HG02642 (cell line): ENCODE results near the gene CDH13.

Experiments used
- ATAC-seq: cut with Tn5 transposase; IDR thresholded peaks from one replicate; pipeline ENCODE4 v1.9.1; 2021; ENCODE audit warnings: mild to moderate bottlenecking; ENCODE audit not compliant: unreplicated experiment, poor library complexity

The CDH13 gene

DNA sequence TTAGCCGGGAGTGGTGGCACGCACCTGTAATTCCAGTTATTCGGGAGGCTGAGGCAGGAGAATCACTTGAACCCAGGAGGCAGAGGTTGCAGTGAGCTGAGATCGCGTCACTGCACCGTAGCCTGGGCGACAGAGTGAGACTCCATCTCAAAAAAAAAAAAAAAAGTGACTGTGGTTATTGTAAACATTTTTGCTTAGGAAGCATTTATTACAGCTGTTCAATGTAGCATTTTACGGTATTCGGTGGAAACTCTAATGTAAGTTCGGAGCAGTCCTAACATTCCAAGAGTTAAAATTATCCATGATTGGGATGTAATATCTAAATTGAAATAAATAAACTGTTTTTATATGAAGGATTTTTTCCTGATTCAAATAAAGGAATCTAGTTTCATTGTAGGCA is 926.2 kb downstream of the CDH13 start:
- no peak for ATAC-seq

DNA sequence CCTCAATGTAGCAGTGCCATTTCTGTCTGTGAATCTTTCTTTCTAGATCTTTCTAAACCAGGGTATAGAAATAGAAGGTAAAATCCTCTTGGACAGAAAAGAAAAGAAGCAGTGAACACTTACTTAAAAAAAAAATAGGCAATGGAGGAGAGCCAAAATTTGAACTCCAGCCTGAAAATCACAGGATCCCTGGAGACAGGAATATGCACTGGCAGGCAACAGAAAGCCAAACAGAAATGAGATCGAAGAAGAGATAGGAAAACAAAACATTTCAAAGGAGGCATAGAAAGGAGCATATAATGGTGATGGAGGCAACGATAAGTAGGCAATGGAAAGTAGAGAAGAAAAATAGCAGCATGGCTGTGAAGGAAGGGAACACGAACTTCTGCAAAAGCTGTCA is 927.3 kb downstream of the CDH13 start:
- no peak for ATAC-seq

DNA sequence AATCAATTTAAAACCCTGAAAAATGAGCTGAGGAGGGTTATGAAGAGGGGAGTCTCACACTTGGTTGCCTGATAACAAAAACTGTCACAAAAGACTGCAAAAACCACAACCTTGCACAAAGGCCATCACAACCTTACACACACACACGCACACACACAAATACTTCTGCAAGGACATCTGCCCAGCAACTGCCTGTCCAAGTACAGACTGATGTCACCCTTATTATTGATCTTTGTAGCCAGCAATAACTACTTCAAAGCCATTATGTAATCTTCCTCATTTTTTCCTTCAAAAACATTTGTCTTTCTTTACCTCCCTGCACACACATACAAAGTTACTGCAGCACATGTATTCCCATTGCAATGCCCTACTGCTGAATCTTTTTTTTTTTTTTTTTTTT is 927.8 kb downstream of the CDH13 start:
- no peak for ATAC-seq

DNA sequence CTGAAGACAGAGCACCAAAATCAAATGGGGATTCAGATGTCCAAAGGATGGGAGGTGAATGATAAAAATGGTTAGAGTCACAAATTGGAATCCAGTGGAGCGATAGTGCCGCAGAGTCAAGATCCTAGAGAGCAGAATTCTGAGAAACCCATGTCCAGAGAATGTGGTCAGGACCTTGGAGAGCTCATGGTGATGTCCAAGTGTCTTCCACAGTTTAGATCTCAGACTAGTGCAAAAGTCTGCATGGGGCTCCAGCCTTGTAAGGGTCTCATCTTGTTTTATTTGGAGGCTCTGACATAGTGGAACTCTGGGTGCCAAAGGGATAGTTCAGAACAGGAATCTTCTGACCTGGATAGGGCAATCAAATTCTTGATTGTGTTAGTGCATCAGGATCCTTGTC is 935.1 kb downstream of the CDH13 start:
- ATAC-seq: no peak

DNA sequence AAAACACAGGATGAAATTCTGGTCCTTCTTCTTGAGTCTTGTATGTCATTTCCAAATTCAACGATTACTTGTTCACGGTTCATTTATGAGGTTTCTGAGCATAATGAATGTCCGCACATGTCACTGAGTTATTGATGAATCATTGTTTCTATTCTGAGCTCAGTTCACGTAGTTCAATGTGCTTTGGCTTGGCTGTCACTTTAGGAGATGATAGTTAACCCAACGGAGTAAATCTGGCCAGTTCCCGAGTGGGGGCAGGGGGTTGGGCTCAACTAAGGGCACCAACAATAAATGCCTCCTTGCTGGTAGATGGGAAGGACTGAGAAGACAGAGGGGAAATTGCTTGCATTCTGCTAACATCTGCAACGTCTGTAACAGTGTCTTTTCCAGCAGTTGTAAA is 941.6 kb downstream of the CDH13 start:
- ATAC-seq: no peak

DNA sequence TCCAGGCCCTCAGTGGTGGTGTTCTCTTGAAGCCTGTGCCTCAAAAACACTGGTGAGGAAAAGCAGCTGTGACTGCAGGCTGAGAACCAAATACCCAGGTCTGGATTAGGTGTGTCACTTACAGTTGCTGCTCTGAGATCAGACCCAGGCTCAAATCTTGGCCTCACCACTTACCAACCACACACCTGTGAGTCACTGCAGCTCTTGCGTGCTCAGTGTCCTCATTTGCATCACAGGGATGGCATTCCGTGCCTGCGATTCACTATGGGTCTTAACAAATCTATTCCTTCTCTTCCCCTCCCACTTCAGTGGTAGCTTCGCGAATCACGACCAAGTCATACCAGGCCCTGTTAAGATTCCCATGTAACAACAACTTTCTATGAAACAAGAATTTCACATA is 947.6 kb downstream of the CDH13 start:
- ATAC-seq: no peak

DNA sequence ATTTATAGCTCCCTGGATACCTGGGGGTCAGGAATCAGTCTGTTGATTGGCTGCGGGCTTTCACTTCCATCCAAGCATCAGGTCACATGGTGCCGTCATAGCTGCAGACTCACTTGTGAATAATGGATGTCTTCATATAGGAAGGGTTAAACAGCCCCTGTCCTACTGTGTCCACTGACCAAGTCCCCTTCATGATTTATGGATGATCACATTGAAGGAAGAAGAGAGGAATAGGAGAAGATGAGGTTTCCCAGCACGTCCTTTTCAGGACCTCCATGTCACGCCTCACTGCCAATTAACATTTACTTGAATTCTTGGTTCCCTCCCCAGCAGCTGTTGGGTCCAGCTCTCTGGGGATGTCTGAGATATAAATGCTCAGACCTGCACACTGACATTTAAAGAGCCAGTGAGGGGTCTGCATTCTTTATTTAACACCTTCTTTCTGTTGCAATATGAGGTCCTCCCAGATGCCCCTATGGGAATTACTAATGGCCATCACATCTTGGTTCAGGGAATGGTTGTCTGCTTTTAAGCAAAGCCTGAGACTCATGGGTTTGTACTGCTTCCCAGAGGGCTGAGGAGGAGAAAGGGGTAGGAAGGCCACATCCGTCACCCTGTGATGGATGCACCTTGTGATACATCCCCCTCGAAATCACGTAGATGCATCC is 950.4 kb downstream of the CDH13 start:
- ATAC-seq: no peak

DNA sequence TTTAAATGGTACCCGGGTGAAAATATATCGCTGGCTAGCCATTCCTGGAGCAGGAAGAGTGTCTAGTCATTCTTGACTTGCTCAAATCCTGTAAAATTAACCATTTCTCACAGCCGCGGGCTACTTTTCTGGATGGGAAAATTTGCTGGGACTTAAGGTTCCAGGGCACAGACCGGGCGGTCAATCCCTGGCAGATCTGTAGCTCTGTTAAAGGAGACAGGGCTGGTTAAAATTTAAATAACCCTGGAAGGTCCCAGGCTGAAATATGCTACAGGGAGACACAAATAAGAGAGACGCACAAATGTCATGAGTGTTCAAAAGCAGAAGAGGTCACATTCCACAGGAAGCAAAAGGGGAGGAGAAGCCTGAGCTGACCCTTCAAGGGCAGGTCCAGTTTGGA is 951.4 kb downstream of the CDH13 start:
- ATAC-seq: no peak

DNA sequence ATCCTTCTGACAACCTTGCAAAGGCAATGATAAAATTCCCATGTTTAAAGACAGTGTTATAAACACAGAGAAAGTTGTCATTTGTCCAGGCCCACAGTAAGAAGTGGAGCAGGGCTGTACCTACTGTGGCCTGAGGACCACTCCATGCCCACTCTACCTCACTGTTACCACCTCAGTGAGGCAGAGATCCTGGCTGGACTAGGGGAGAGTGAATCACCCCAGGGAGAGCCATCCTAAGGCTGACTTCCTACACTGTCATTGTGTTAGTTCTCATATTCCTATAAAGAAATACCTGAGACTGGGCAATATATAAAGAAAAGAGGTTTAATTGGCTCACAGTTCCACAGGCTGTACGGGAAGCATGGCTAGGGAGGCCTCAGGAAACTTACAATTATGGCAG is 952.3 kb downstream of the CDH13 start:
- ATAC-seq: no peak

DNA sequence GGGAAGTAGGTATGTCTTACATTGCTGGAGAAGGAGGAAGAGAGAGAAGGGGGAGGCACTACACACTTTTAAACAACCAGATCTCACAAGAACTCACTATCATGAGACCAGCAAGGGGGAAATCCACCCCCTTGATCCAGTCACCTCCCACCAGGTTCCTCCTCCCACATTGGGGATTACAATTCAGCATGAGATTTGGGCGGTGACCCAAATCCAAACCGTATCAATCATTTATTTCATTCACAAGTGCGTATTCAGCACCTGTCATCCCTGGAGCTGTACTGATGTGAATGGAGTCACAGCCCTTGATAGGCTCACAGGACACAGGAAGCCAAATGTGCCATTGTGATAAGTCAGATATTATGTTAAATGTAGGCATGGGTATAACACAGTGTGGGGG is 952.7 kb downstream of the CDH13 start:
- ATAC-seq: no peak

DNA sequence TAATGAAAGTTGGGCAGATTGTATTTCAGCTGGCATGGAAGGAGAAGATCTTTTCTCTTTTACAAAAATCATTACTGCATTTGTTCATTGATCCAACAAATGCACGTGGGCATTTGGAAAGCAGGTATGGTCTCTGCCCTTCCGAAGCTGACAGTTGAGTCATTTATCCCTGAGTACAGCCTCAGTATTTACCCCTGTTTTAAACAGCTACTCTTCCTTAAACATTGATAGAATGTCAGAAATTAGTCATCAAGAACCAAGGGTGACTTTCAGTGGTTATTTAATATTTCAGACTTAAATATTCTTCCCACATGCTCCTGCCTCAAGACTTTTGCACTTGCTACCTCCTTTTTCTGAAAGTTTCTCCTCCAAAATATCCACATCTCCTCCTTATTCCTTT is 954.3 kb downstream of the CDH13 start:
- ATAC-seq: no peak

DNA sequence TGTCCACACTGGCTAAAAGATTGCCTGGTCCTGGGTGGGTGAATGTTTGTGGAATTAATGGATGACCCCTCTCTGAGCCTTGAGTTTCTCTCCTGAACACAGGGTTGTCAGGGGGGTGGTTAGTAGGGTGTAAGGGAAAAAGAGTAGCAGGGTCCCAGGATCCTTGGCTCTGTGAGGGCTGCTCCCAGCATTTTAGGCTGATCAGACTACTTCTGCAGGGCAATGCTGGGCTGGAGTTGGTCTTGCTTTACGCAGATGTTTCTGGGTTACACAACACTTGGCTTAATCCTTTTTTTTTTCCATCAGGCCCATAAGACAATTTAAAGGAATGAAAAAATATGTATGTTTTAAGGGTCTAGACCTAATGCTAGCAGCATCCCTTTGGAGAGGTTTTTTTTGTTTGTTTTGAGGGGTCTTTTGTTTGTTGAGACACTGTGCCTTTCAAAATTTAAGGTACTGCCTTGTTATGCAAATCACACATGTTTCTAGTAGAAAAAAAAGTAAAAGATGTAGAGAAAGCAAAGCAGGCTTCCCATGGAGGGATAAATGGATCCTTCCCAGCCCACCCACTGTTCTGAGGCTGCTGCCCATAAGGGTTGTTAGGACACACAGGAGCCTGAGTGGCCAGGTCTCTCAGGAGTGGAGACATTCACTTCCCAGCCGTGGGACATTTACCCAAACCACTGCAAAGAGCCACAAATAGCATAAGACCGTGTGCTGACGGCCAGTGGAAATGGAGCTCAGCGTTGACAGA is 955.4 kb downstream of the CDH13 start:
- ATAC-seq: no peak

DNA sequence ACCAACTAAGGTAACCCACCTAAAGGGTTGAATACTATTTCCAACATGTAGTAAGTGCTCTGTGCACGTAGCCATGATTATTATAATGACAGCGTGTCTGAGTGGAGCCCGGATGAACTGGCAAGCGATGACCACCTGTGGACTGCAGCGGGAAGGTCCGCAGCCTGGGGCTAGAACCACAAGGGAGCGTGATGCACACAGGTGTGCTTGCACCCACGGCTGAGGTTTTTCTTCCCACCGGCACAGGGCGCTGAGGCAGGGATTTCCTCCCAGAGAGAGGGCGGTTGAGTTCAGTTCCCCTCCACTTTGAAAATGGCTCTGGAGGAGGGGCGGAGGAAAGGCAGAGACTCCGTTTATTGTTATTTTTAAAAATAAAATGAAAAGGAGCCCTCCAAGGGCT is 959.3 kb downstream of the CDH13 start:
- ATAC-seq: no peak

DNA sequence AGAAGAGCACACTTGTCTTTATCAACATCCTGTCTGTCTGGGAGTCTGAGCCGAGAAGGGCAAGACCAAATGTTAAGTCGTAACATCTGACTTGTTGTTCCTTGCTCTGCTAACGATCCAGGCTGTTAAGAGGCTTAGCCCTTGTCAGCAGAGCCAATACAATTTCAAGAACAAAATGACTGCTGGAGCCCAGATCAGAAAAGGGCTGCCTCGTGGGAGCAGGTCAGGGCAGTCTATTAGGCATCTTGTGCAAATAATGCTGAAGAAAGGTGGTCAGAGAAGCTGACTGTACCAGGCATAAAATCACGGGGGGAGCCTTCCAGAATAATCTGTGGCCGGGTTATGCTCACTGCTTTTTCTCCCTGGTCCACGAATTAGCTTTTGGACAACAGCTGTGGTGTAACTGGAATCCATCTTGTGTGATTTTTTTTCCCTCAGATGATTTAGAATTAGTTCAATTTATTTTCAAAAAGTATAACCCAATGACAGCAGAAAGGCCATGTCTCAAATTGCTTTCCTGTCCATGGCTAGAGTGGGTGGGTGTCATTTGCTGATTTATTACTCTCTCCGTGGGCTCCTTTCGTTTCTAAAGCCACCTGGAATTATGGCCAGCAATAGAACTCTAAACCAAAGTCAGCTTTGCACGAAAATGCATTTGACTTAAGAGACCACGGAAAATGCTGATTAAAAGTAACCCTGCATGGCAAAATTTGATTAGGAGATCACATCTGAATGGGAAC is 959.9 kb downstream of the CDH13 start:
- ATAC-seq: no peak

DNA sequence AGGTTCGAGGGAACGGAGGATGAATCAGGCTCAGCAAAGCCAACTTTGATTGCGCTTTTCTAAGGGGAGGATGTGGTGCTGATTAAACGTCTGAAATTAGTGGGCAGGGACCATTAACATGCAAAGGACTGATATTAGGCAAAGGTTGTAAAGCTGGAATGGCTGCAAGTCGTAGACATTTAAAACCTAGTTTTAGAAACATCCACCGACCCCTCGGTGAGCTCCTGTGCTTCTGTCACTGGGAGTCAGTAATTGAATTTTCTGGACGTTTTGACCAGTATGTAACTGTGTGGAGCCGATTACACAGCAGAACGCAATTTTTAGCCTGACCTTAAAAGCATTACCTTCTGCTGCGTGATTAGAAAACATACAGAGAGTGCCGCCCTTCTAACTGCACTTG is 960.4 kb downstream of the CDH13 start:
- no peak for ATAC-seq

DNA sequence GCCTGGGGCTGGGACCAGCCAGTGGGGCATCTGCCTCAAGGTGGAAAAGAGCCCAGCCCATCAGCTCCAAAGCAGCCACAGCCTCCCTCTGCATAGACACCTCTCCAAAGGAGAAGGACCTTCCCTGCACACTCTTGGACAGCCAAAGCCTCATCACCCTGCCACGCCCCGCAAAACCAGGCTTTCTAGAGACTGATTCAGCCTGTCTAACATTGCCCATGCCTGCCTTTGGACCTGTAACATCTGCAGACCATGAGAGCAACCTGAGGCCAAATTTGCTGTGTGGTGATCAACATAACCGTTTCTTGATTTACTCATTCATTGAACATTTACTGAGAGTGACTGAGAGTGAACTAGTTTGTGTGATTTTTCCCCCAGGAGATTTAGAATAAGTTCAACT is 961.3 kb downstream of the CDH13 start:
- no peak for ATAC-seq

DNA sequence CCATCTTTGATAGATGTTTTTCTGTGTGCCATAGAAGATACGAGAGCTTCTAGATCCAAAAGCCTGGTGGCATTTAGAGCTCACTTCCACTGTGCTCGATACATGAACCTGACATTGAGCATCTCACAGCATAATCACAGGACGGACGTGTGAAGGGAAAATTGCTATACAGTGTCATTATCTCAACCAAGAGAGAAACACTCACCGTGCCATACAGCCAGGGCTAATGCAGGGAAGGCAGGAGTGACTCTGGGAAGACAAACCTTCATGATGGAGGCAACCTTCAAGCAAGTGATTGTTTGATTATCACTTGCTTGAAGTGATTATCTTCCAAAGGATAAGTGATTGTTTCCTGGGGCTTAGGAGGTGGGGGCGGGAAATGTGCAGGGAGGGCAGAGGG is 962.8 kb downstream of the CDH13 start:
- no peak for ATAC-seq

DNA sequence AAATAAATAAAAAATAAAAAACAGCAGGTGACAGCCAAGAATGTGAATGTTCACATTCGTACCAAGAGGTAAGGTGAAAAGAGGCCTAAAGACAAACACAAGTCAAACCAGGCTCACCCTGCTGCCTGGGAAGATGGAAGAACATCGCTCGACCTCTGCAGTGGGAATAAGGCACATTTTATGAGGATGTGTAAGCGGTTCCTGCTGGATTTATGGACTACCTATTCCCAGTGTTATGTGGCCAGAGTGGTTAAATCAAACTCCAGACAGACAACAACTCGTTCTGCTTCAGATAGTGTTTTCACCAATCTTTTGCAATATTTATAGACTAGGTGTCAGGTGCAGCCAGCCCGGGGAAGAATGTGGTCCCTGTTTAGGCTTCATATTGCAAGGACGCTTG is 966.0 kb downstream of the CDH13 start:
- ATAC-seq: no peak

DNA sequence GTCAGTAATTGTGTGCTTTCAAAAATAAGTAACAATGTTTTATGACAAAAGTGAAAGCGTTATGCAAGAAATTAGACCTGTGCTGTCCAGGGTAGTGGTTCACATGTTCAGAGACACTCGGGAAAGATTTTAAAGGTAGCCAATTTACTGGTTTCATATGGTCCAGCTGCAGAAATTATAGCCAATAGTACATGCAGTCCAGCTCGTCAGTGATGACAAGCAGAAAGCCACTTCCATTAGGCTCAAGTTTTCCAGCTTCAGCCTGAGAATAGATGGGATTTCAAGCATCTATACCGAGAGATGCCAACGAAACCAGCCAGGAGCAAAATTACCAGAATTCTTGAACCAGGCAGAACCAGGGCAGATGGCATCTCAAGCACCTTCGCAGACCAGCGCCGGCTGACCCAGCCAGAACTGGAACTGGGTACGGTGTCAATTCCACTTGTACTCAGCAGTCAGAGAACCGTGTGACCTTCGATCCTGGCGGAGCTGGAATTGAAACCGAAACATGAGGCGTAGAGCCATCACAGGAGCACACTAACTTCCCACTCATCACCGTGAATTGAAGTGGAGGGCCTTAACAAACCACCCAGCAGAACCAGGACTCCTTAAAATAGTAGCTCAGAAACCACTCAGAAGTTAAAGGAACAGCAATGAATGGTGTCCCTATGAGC is 973.2 kb downstream of the CDH13 start:
- no peak for ATAC-seq

DNA sequence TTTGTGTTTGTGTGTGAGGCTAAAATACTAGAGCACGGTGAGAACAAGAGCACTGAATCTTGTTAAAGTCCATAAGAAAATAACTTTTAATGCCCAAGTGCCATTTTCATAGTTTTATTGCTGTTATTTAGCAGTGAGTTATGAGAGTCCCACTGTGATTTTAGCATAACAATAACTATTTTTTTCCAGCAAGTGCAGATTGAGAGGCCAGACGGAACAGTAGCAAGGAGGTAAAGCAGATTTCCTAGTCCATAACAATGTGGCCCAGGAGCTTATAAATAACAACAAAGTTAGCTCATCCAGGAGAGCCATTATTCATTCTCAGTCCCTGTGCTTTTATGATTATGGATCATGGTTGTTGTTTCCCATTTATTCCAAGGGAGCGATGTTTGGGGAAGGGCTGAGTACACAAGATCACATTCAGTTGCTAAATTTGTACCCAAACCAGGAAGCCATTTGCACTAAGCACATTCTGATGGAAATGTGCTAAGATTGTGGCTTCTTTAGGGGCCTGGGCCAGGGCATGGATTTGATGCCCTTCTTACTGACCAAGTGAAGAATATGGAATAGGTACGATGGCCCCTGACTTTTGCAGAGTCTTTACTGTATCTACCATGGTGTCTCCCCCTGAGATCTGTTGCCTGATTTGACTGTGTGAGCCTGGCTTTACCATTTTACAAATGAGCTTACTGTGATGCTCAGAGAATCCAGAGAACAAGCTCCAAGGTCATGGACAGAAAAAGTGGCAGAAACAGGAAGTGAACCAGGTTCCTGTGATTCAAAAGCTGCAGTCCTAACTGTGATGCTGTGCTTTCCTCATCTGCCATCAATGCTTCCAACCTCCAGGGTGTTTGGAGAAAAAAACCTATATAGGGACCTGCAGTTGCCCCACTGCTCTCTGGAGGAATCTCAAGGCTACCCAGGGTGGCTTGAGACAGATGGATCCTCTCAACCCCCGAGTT is 976.3 kb downstream of the CDH13 start:
- no peak for ATAC-seq
